ENCODE measurements around the gene MRPS25.

Gene MRPS25

GRCh38 chr3:15064835-15065549 is at the start of gene MRPS25:
Gene MRPS25 (minus strand): TSS chr3:15065315. CDS start chr3:15065194, 121 bp downstream.
- in situ Hi-C loops (cut with MboI; ENCODE audit: low sequenced_read_pairs), result no loop called here

GRCh38 chr3:15113884-15114283 is 48.8 kb upstream of the MRPS25 start:
- in situ Hi-C loops (cut with MboI; ENCODE audit: low sequenced_read_pairs), result no loop called here

GRCh38 chr3:15113471-15113870 is 48.4 kb upstream of the MRPS25 start:
- in situ Hi-C loops (cut with MboI; ENCODE audit: low sequenced_read_pairs), result no loop called here

GRCh38 chr3:15112011-15112410 is 46.9 kb upstream of the MRPS25 start:
- in situ Hi-C loops (cut with MboI; ENCODE audit: low sequenced_read_pairs), result no loop called here

DNA sequence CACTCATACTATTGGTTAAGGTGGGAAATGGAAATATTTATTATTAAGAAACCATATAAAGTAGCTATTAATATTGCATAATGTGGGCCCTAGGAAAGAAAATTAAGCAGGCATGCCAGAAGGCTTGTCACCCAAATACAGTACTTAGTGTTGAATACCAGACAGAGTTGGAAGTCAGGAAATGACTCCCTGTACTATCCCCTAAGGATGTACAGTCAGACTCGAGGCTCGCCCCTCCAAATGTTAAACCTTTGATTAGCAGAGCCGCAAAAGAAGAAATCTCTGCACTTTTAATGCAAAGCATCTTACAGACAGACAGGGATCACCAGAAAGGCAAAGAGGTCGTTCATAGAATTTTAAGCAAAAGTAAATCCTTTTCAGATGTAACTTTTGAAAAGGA is 45.1 kb upstream of the MRPS25 start:
- in situ Hi-C loops (cut with MboI; ENCODE audit: low sequenced_read_pairs), result no loop called here

DNA sequence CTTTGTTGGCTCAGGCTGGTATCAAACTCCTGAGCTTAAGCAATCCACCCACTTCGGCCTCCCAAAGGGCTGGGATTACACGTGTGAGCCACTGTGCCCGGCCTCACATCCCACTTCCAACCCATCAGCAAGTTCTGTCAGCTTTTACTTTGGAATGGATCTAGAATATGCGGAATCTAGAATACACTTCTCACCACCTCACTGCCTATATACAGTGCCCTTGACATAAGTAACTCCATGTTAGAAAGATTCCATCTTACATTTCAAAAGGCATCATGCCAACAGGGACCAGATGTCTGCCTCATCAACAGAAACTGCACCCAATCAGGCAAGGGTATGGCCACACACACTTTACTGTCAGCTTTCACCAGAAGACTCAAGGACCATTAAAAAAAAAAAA is 43.8 kb upstream of the MRPS25 start:
- in situ Hi-C loops (cut with MboI; ENCODE audit: low sequenced_read_pairs), result no loop called here

GRCh38 chr3:15108082-15108545 is 43.0 kb upstream of the MRPS25 start:
- in situ Hi-C loops (cut with MboI; ENCODE audit: low sequenced_read_pairs), result no loop called here

GRCh38 chr3:15107075-15107947 is 42.2 kb upstream of the MRPS25 start:
- in situ Hi-C loops (cut with MboI; ENCODE audit: low sequenced_read_pairs), result no loop called here

GRCh38 chr3:15102836-15103235 is 37.7 kb upstream of the MRPS25 start:
- in situ Hi-C loops (cut with MboI; ENCODE audit: low sequenced_read_pairs), result no loop called here

DNA sequence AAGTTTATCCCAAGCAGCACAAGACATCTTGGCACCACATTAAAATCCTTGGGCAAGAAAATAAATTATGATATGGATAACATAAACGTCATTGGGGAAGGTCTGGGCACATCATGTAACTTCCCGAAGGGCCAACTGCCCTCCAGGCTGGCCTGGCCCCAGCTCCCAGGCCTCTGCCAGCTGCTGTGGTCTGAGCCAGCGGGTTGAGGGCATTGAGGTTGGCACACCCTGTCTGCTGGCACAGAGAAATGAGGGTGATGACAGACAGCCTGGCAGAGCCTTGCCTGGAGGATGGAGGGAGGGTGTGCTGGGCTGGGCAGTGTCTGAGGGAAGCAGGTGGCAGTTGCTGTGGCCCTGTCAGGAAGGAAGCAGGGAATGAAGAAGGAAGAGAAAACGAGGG is 37.1 kb upstream of the MRPS25 start:
- in situ Hi-C loops (cut with MboI; ENCODE audit: low sequenced_read_pairs), result no loop called here

GRCh38 chr3:15099364-15100098 is 34.4 kb upstream of the MRPS25 start:
- in situ Hi-C loops (cut with MboI; ENCODE audit: low sequenced_read_pairs), result no loop called here

DNA sequence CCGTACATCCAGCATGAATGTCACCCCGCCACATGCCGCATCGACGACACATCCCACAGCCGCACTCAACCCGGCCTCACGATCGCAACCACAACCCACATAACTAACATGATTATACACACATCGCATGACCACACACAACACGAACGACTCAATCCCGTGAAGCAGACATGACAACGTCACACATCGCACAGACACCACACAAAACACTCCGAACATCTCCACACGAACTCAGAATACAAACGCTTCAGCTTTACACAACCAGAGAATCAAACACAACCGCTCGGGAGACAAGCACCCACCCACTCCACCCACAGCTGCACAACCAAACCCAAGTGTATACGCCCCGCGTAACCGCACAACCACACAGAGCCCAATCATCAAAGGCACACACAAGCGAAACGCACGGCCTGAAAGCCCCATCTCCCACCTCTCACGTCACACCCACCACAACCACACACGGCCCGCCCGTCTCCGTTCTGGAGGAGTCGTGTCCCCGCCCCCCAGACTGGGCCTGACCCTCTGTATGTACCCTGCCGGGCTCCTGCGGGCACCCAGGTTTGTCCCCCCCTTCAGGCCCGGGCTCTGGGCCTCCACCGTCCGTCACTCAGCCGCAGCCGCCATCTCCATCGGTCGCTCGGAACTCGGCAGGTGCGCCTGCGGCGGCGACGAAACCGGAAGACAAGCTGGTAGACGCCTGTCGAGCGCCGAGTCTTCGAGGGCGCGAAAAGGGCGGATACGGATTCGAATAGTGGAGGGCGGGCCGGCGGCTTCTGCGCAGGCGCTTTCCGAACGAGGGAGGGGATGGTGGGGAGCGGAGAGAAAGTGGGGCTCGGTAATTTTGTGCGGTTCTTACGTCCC is 33.6 kb upstream of the MRPS25 start, which contains the start of gene RBSN:
Gene RBSN (minus strand): TSS at position 646 of the 861 bp plus-strand sequence. CDS start 3,028 bp downstream, outside the sequence.
- in situ Hi-C loops (cut with MboI; ENCODE audit: low sequenced_read_pairs), result no loop called here

- in situ Hi-C loops (cut with MboI; ENCODE audit: low sequenced_read_pairs), result no loop called here
Measured at GRCh38 chr3:15097891-15098290, 32.8 kb upstream of the MRPS25 start.

DNA sequence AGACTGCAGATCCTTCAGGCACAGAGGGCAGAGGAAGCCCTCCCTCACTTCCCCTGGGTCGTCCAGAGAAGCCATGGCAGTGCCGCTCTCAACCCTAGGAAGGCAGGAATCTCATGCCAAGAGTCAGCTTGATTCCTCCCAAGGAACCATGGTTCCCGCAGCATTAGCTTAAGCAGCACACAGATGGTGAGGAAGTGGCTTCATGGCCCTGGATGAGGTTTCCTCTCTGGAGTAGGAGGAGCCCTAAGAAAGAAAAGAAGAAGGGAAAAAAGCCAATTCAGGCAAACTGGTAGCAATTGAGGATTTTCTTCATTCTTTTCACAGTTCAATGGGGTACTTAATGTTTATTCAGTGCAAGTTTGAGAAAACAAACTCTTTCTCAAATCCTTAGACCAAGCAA is 30.9 kb upstream of the MRPS25 start:
- in situ Hi-C loops (cut with MboI; ENCODE audit: low sequenced_read_pairs), result no loop called here

DNA sequence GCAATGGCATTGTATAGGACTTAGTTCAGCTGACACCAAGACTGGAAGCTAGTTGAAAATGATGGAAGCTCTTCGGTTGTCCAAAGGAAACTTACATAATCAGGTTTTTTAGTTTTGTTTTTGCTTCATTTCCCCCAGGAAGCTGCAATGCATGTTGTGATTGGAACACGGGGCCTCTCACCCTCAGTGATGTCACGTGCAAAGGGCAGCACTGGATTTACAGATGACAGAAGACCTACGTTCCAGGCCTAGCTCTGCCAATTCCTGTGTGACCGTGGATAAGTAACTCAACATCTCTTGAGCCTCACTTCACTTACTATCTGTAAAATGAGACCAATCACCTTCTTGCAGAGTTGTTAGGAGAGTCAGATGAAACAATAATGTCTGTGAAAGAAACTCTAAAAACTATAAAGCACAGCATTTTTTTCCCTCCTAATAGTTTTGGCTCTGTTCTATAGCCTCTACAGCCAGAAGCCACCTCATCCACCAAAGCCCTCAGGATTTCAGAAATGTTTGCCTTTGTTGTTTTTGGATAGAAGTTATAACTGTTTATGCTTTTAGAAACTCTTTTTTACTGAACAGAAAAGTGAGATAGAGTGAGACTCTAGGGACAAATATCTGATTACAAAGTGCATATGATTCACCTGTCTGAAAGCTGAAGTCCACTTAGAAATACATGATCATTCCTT is 29.2 kb upstream of the MRPS25 start:
- in situ Hi-C loops (cut with MboI; ENCODE audit: low sequenced_read_pairs), result no loop called here

- in situ Hi-C loops (cut with MboI; ENCODE audit: low sequenced_read_pairs), result no loop called here
Measured at GRCh38 chr3:15092686-15093085, 27.6 kb upstream of the MRPS25 start.

DNA sequence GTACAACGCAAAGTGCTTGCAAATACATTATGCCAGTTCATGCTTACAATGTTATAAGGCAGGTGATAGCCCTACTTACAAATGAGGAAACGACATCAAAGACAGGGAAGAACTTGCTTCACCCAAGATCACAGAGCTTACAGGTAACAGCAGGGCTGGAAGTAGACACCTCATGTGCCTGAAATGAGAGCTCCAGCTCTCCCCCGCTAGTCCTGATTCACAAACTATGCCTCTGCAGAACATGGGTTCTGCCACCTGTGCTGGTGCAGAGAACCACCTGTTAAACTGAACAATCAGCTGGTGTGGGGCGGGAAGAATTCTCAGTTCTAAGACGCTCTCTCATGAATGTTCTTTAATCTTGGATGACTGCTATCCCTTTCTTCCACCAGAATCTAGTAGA is 26.5 kb upstream of the MRPS25 start:
- in situ Hi-C loops (cut with MboI; ENCODE audit: low sequenced_read_pairs), result no loop called here

- in situ Hi-C loops (cut with MboI; ENCODE audit: low sequenced_read_pairs), result no loop called here
Measured at GRCh38 chr3:15089201-15089600, 24.1 kb upstream of the MRPS25 start.

GRCh38 chr3:15086699-15087098 is 21.6 kb upstream of the MRPS25 start:
- in situ Hi-C loops (cut with MboI; ENCODE audit: low sequenced_read_pairs), result no loop called here

GRCh38 chr3:15086263-15086662 is 21.1 kb upstream of the MRPS25 start:
- in situ Hi-C loops (cut with MboI; ENCODE audit: low sequenced_read_pairs), result no loop called here
